DMS114 treated with DMSO at 0.1 percent for 48 hours (cell line): ENCODE measurements around the gene ZNF609.
"Not testable (repeated sequence)": the region's sequence is repeated elsewhere in the genome, so short reads cannot be mapped to it uniquely, and the experiment has no call there.

Source experiments
- DNase-seq: peaks from one replicate; lab custom pipeline; 2025; ENCODE audit not compliant: unreplicated experiment; lab: John Stamatoyannopoulos, UW

The ZNF609 gene

GRCh38 chr15:64574301-64575017, 114.1 kb downstream of the ZNF609 start:
- no peak for DNase-seq

GRCh38 chr15:64580696-64581407, 120.5 kb downstream of the ZNF609 start:
- no peak for DNase-seq

- DNase-seq: no peak
Measured at GRCh38 chr15:64581408-64581761, 121.0 kb downstream of the ZNF609 start.

- no peak for DNase-seq
Measured at GRCh38 chr15:64582202-64582601, 121.8 kb downstream of the ZNF609 start.

- no peak for DNase-seq
Measured at GRCh38 chr15:64583519-64583918, 123.1 kb downstream of the ZNF609 start.

- no peak for DNase-seq
Measured at GRCh38 chr15:64583983-64584382, 123.6 kb downstream of the ZNF609 start.

- no peak for DNase-seq
Measured at GRCh38 chr15:64586259-64586870, 126.0 kb downstream of the ZNF609 start.

- no peak for DNase-seq
Measured at GRCh38 chr15:64586984-64587383, 126.6 kb downstream of the ZNF609 start.

- no peak for DNase-seq
Measured at GRCh38 chr15:64589435-64590084, 129.2 kb downstream of the ZNF609 start.

- not testable (repeated sequence) for DNase-seq
Measured at GRCh38 chr15:64592845-64593244, 132.5 kb downstream of the ZNF609 start.

- peak; percentile 32 for DNase-seq
Measured at GRCh38 chr15:64596701-64597476, 136.5 kb downstream of the ZNF609 start.

- no peak for DNase-seq
Measured at GRCh38 chr15:64597477-64597822, 137.1 kb downstream of the ZNF609 start.

- no peak for DNase-seq
Measured at GRCh38 chr15:64599226-64599625, 138.8 kb downstream of the ZNF609 start.

GRCh38 chr15:64599716-64600115, 139.3 kb downstream of the ZNF609 start:
- no peak for DNase-seq

- no peak for DNase-seq
Measured at GRCh38 chr15:64600794-64601193, 140.4 kb downstream of the ZNF609 start.

GRCh38 chr15:64604319-64604718, 143.9 kb downstream of the ZNF609 start:
- no peak for DNase-seq

GRCh38 chr15:64607416-64607815, 147.0 kb downstream of the ZNF609 start:
- not testable (repeated sequence) for DNase-seq

GRCh38 chr15:64610257-64610919, 150.0 kb downstream of the ZNF609 start:
- DNase-seq: no peak

GRCh38 chr15:64611085-64611725, 150.8 kb downstream of the ZNF609 start:
- no peak for DNase-seq

GRCh38 chr15:64614519-64614918, 154.1 kb downstream of the ZNF609 start:
- no peak for DNase-seq
